K562 (cell line): ENCODE data around the gene SLC37A4. TPM values are rescaled to one million over a fixed set of nuclear protein-coding genes. Genes with fewer than 3 reads are reported as not detected.

Experiments used
- MNT ChIP-seq, 2 experiments: fragments of 450-650 bp; conservative IDR thresholded peaks; 2 replicates each; pipeline ENCODE4 v1.6.1; 2017; ENCODE audit warnings: mild to moderate bottlenecking in 2 of 2, moderate library complexity in 2 of 2
- RB1 ChIP-seq: fragments of 450-650 bp; IDR thresholded peaks from 2 replicates; pipeline ENCODE4 v1.6.1; 2017; ENCODE audit warnings: low read depth, mild to moderate bottlenecking
- SIN3B ChIP-seq: fragments of 450-650 bp; IDR thresholded peaks from 2 replicates; pipeline ENCODE4 v1.6.1; 2017; ENCODE audit warnings: low read depth, mild to moderate bottlenecking, moderate library complexity
- TBP ChIP-seq: optimal IDR thresholded peaks from 2 replicates; pipeline ENCODE3; 2011; ENCODE audit warnings: low read depth, low read length, improper control_type of control experiment
- ZNF592 ChIP-seq: fragments of 450-650 bp; IDR thresholded peaks from 2 replicates; pipeline ENCODE4 v1.6.1; 2017; ENCODE audit warnings: antibody characterized with exemption, mild to moderate bottlenecking
- polyA plus RNA-seq, 8 experiments: library from polyadenylated mRNA; depleted of rRNA in 4 of 8; stranded (reverse) in 5 of 8; unstranded in 3 of 8; fragments of >200 nt; fragmentation: Nextera tagmentation in 2 of 8; fragmentation: Illumina TruSeq in 1 of 8; extraction: Ambion mirVana in 2 of 8; extraction: Trizol in 1 of 8; gene quantifications; 2 replicates each; pipeline versions ENCODE4 v1.2.1 to v1.2.3, GENCODE V29; 2011 to 2014; ENCODE audit warnings: inconsistent platforms in 1 of 8, missing spikeins in 1 of 8
- total RNA-seq, 7 experiments: library from RNA; depleted of rRNA in 6 of 7; stranded (reverse); fragments of >200 nt in 6 of 7; fragmentation: Illumina TruSeq in 2 of 7; extraction: Trizol in 2 of 7; gene quantifications; 2 replicates each; pipeline versions ENCODE4 v1.2.1 to v1.2.3, GENCODE V29; 2011 to 2021; ENCODE audit warnings: low replicate concordance in 1 of 7

SLC37A4 gene
- total and polyA plus RNA-seq, 9 of the 15 experiments (the other 6 are each of a cell fraction or from before 2014, with no cell fraction given) = 24.7 to 73.9 (median 40.7) TPM

- TF ChIP-seq ZNF592 (peak; percentile 69; the same call in 1 of the 2 replicates), TBP (peak; percentile 44), MNT (conservative IDR thresholded peaks at IDR 0.05) (peak in 1 of 2 experiments; percentile 33; a peak in 1 of 4 replicates), RB1 (0 out of 2 replicates have a peak, but pooled peaks have one; percentile 33), SIN3B (no peak)
- TF ChIP-seq, all 486 proteins: peak for 35
Observed at GRCh38 chr11:119065369-119065768, 34.7 kb upstream of the SLC37A4 start (continued).
